Keratinocyte (primary cell): ENCODE measurements around the gene IDE. TPM values are rescaled to one million over a fixed set of nuclear protein-coding genes. Genes with fewer than 3 reads are reported as not detected.
"Not testable (repeated sequence)": the region's sequence is repeated elsewhere in the genome, so short reads cannot be mapped to it uniquely, and the experiment has no call there.

ENCODE experiments used
- DNase-seq: peaks from one replicate; pipeline ENCODE4 v3.0.0-alpha.2; 2011; ENCODE audit warnings: low read depth, missing footprints, low spot score
- FAIRE-seq: peaks from 2 replicates; lab custom pipeline; 2011; peaks lifted over from hg19 to GRCh38; lab: Jason Lieb, UNC
- H2AFZ ChIP-seq: 2 replicates; pipeline ENCODE4 v1.6.0; 2012; ENCODE audit warnings: low read length, control low read depth, inconsistent platforms; ENCODE audit not compliant: control insufficient read depth
- H3K27ac ChIP-seq: 2 replicates; pipeline ENCODE4 v1.5.1; 2011; ENCODE audit warnings: low read length; ENCODE audit not compliant: control insufficient read depth, insufficient read depth
- H3K27me3 ChIP-seq: 3 replicates; pipeline ENCODE4 v1.6.0; 2011; ENCODE audit warnings: low read length; ENCODE audit not compliant: control insufficient read depth, insufficient read depth; ENCODE audit errors: extremely low read depth
- H3K36me3 ChIP-seq, 2 experiments: 2 replicates in 1 of 2; 3 replicates in 1 of 2; pipeline ENCODE4 v1.5.1; 2011; ENCODE audit warnings: low read length in 2 of 2, mild to moderate bottlenecking in 1 of 2; ENCODE audit not compliant: control insufficient read depth in 2 of 2, insufficient read depth in 2 of 2; ENCODE audit errors: extremely low read depth in 1 of 2
- H3K4me1 ChIP-seq: 3 replicates; pipeline ENCODE4 v1.5.1; 2011; ENCODE audit warnings: low read length; ENCODE audit not compliant: control insufficient read depth, insufficient read depth; ENCODE audit errors: extremely low read depth
- H3K4me2 ChIP-seq: 3 replicates; pipeline ENCODE4 v1.6.0; 2011; ENCODE audit warnings: low read depth, low read length; ENCODE audit not compliant: control insufficient read depth, insufficient read depth; ENCODE audit errors: extremely low read depth
- H3K4me3 ChIP-seq, 3 experiments: fragments of 200-600 bp in 1 of 3; sonication (generic) in 1 of 3; 2 replicates in 2 of 3; 3 replicates in 1 of 3; pipeline ENCODE4 v1.5.1; 2011 to 2016; ENCODE audit warnings: low read length in 3 of 3, mild to moderate bottlenecking in 3 of 3, control low read depth in 2 of 3, inconsistent platforms in 1 of 3, low read depth in 1 of 3, mixed read lengths in 1 of 3, mixed run types in 1 of 3, moderate library complexity in 1 of 3; ENCODE audit not compliant: control insufficient read depth in 2 of 3, insufficient read depth in 2 of 3; ENCODE audit errors: extremely low read depth in 1 of 3
- H3K79me2 ChIP-seq: 2 replicates; pipeline ENCODE4 v1.6.0; 2012; ENCODE audit warnings: low read length; ENCODE audit not compliant: control insufficient read depth, insufficient read depth
- H3K9ac ChIP-seq: 3 replicates; pipeline ENCODE4 v1.6.0; 2011; ENCODE audit warnings: low read length; ENCODE audit not compliant: control insufficient read depth, insufficient read depth; ENCODE audit errors: extremely low read depth
- H3K9me1 ChIP-seq: 3 replicates; pipeline ENCODE4 v1.6.0; 2011; ENCODE audit warnings: low read length; ENCODE audit not compliant: control insufficient read depth, insufficient read depth; ENCODE audit errors: extremely low read depth
- H3K9me3 ChIP-seq: 2 replicates; pipeline ENCODE4 v1.5.1; 2012; ENCODE audit warnings: low read depth, low read length; ENCODE audit not compliant: control insufficient read depth
- H4K20me1 ChIP-seq: 3 replicates; pipeline ENCODE4 v1.6.0; 2011; ENCODE audit warnings: low read length; ENCODE audit not compliant: control insufficient read depth, insufficient read depth; ENCODE audit errors: extremely low read depth
- CTCF ChIP-seq, 3 experiments: IDR thresholded peaks in 1 of 3; conservative IDR thresholded peaks in 1 of 3; optimal IDR thresholded peaks in 1 of 3; 2 replicates in 2 of 3; 3 replicates in 1 of 3; pipeline versions ENCODE3 to v1.5.1; 2011; ENCODE audit warnings: low read length in 3 of 3, mild to moderate bottlenecking in 3 of 3, moderate library complexity in 2 of 3, control low read depth in 1 of 3, inconsistent platforms in 1 of 3; ENCODE audit not compliant: insufficient read depth in 2 of 3; ENCODE audit errors: extremely low read depth in 1 of 3
- EZH2 ChIP-seq: IDR thresholded peaks from one replicate; pipeline ENCODE4 v1.6.1; 2012; ENCODE audit warnings: inconsistent platforms, mild to moderate bottlenecking, low read length, moderate library complexity
- dilution Hi-C: fragments of 300-500 bp; cut with MboI; formaldehyde crosslinking; loops from one replicate; pipeline ENCODE4 v1.7.0; 2020; ENCODE audit warnings: low sequenced_read_pairs; ENCODE audit not compliant: extremely low pct_ligation_motif_present
- polyA plus RNA-seq, 5 experiments: library from polyadenylated mRNA; depleted of rRNA in 3 of 5; stranded (reverse) in 3 of 5; stranded (forward) in 1 of 5; unstranded in 1 of 5; fragments of >200 nt; gene quantifications; 1 replicate in 1 of 5; 2 replicates in 3 of 5; 3 replicates in 1 of 5; pipeline versions ENCODE4 v1.2.1 to v1.2.3, GENCODE V29; 2011 to 2012; ENCODE audit warnings: missing spikeins in 2 of 5, low read depth in 1 of 5, low replicate concordance in 1 of 5

Gene IDE
- polyA plus RNA-seq, 1 donor (not counting 4 experiments of a cell fraction or from before 2014, with no cell fraction given), result 24.4 TPM

DNA sequence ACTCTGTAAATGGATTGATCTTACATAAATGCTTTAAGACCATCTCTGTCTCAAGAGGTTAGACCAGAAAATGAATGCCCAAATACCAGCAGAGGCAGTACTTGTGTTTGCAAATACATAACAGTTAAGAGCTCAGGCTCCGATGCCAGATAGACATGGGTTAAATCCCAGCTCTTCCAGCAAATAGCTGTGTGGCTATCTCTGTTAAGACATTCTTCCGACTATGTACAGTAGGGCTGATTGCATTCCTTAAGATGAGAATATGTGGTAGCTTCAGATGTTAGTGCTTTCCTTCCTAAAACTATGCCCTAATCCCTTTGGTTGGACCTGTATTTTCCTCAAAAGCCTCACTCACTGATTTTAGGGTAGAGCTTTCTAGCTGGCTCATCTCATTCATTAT, 2.2 kb downstream of the IDE start:
- Histone ChIP-seq H3K4me3 (peak overlapping the region in 1 of 3 experiments; percentile 3), H3K4me2 (peak overlapping the region; percentile 86), H3K79me2 (peaks cover 45% of the 10 kb centered on the region), H2AFZ (no peak overlapping the region), H3K9me1 (no peaks in the 10 kb centered on the region), H3K9ac (no peak overlapping the region), H3K27me3 (no peaks in the 10 kb centered on the region), H3K27ac (no peak overlapping the region), H4K20me1 (no peaks in the 10 kb centered on the region), H3K4me1 (peaks cover 37% of the 10 kb centered on the region), H3K36me3 (no peaks in the 10 kb centered on the region), H3K9me3 (no peaks in the 10 kb centered on the region)
- TF ChIP-seq CTCF (optimal IDR thresholded peaks at IDR 0.05 in 1 of 3, IDR thresholded peaks at IDR 0.05 in 1 of 3, conservative IDR thresholded peaks at IDR 0.05 in 1 of 3; ENCODE audit: extremely low read depth in 1 of 3, insufficient read depth in 2 of 3, low read length in 3 of 3) (no peak), EZH2 (no peak)
- DNase-seq (no peak), FAIRE-seq (no peak)
- dilution Hi-C loops, result no loop called here

DNA sequence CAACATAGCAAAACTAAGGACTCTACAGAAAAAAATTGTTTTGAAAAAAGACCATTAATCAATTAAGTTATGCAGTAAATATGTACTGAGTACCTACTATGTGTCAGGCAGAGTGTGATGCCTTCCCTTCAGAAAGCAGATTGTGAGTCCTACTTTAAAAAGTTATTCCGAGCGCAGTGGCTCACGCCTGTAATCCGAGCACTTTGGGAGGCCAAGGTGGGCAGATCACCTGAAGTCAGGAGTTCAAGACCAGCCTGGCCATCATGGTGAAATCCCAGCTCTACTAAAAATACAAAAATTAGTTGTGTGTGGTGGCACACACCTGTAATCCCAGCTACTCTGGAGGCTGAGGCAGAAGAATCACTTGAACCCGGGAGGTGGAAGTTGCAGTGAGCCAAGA, 4.2 kb downstream of the IDE start:
- H3K9ac ChIP-seq, dilution Hi-C loops, H3K36me3 ChIP-seq, FAIRE-seq, H4K20me1 ChIP-seq, DNase-seq, H3K9me3 ChIP-seq, H3K27ac ChIP-seq, H3K9me1 ChIP-seq, H3K27me3 ChIP-seq, H3K4me2 ChIP-seq, H3K4me3 ChIP-seq, H2AFZ ChIP-seq: not testable (repeated sequence)
- peaks cover 54% of the 10 kb centered on the region for H3K79me2 ChIP-seq
- H3K4me1 ChIP-seq, result peaks cover 22% of the 10 kb centered on the region

DNA sequence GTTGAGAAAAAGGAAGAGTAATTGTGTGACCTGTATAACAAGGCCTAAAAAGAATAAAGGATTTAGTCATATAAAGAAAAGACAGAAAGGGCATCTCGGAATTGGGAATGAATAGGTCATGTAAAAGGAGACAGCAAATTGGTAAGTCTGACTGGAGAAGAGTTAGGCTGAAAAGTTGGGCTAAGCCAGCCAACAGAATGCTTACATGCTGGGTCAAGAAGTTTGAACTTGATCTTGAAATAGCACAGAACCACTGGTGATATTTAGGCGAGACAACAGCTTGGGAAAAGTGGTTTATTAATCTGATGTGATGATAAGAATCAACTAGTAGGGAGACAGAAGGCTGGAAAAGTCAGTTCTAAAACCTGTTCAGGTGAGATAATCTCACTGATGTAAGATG, 4.8 kb downstream of the IDE start:
- peak overlapping the region; percentile 16 for H3K27ac ChIP-seq
- H3K27me3 ChIP-seq, result no peaks in the 10 kb centered on the region
- no peaks in the 10 kb centered on the region for H3K36me3 ChIP-seq
- H3K9me3 ChIP-seq, result no peaks in the 10 kb centered on the region
- H3K4me1 ChIP-seq, result peaks cover 22% of the 10 kb centered on the region
- peaks cover 54% of the 10 kb centered on the region for H3K79me2 ChIP-seq
- DNase-seq (no peak), FAIRE-seq (no peak)
- H3K9ac ChIP-seq, result no peak overlapping the region
- no peak overlapping the region for H3K4me3 ChIP-seq
- no peak overlapping the region for H2AFZ ChIP-seq
- dilution Hi-C loops, result no loop called here
- TF ChIP-seq CTCF (optimal IDR thresholded peaks at IDR 0.05 in 1 of 3, IDR thresholded peaks at IDR 0.05 in 1 of 3, conservative IDR thresholded peaks at IDR 0.05 in 1 of 3; ENCODE audit: extremely low read depth in 1 of 3, insufficient read depth in 2 of 3, low read length in 3 of 3) (no peak), EZH2 (no peak)
- H3K9me1 ChIP-seq, result no peaks in the 10 kb centered on the region
- no peaks in the 10 kb centered on the region for H4K20me1 ChIP-seq
- no peak overlapping the region for H3K4me2 ChIP-seq
